Measurements from ENCODE around the gene GMPS. TPM values are rescaled to one million over a fixed set of nuclear protein-coding genes. Genes with fewer than 3 reads are reported as not detected.
A peak's percentile ranks its signal among the peaks of the same experiment; 100 is the strongest.
"Not testable (repeated sequence)": the region's sequence is repeated elsewhere in the genome, so short reads cannot be mapped to it uniquely, and the experiment has no call there.

The GMPS gene
- total and polyA plus RNA-seq, 2 of the 4 experiments (the other 2 are of a cell fraction), result 33.9 to 52.5 TPM

DNA sequence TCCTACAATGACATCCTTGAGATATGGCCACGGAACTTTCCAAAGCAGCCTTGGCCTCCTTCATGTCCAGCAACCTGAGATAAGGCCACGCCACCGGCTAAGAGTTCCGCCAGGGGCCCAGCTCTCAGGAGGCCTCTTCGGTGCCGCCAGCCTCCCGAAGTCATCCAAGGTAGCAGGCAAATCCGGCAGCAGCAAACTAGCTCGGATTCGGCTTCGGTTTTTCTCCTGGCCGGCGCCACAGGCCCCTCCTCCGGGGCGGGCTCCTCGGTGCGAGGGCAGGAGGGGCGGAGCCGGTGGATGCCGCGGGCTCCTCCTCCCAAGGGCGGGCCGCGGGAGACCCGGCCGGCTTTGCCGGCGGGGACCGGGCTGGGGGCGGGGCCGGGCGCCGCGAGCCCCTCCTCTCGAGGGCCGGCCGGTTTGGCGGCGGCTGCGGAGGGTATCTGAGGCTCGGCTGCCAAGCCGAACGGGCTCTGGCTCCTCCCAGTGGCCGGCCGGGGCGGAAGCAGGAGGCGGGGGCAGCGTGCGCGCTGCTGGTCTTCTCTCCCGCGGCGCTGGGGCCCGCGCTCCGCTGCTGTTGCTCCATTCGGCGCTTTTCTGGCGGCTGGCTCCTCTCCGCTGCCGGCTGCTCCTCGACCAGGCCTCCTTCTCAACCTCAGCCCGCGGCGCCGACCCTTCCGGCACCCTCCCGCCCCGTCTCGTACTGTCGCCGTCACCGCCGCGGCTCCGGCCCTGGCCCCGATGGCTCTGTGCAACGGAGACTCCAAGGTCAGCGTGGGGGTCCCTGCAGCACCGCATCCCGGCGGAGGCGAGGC lies at the start of gene GMPS (continued):
- TF ChIP-seq ELK1 (IDR thresholded peaks at IDR 0.05; ENCODE audit: borderline replicate concordance, low read depth, low read length) (no peak), SMC3 (IDR thresholded peaks at IDR 0.05; ENCODE audit: low read depth, low read length) (0 out of 2 replicates have a peak, but pooled peaks have one; percentile 18), POLR2A (IDR thresholded peaks at IDR 0.05; ENCODE audit: low read depth, low read length) (peak; percentile 80), RFX5 (IDR thresholded peaks at IDR 0.05; ENCODE audit: low read depth, low read length) (no peak), NFE2L2 (IDR thresholded peaks at IDR 0.05; ENCODE audit: low read depth, low read length) (no peak)

- ATAC-seq (ENCODE audit: low read depth); H3K4me3 ChIP-seq (ENCODE audit: insufficient read depth, low read depth, low read length); H2BK15ac ChIP-seq (ENCODE audit: low read depth, low read length); H3K27ac ChIP-seq (ENCODE audit: insufficient read depth, low read length); H3K9ac ChIP-seq (ENCODE audit: low read depth, low read length); H4K5ac ChIP-seq (ENCODE audit: low read depth, low read length); H3K36me3 ChIP-seq (ENCODE audit: control insufficient read depth, insufficient read depth, low read length); H2AK9ac ChIP-seq (replicated peaks; ENCODE audit: low read depth, low read length, poor library complexity); H3K4me1 ChIP-seq (ENCODE audit: control insufficient read depth, insufficient read depth, low read length); H3K14ac ChIP-seq (replicated peaks; ENCODE audit: low read depth, low read length); BruUV-seq (replicated peaks); H3K79me1 ChIP-seq (ENCODE audit: low read depth in 1 of 2, low read length in 2 of 2); H3K4me2 ChIP-seq (ENCODE audit: low read depth, low read length); H2BK20ac ChIP-seq (ENCODE audit: low read depth, low read length); H3K56ac ChIP-seq (ENCODE audit: extremely low read depth, insufficient read depth, low read length); H2BK5ac ChIP-seq (ENCODE audit: low read depth, low read length, poor library complexity, severe bottlenecking); H3K23ac ChIP-seq (ENCODE audit: low read depth, low read length); DNase-seq; H4K91ac ChIP-seq (ENCODE audit: insufficient read depth, low read depth, low read length); H3K27me3 ChIP-seq (ENCODE audit: control insufficient read depth, insufficient read depth, low read length); H3K4ac ChIP-seq (ENCODE audit: low read depth, low read length); H3K9me3 ChIP-seq (ENCODE audit: control insufficient read depth, insufficient read depth, low read length); H3K18ac ChIP-seq (ENCODE audit: low read depth, low read length); dilution Hi-C loops (cut with HindIII; ENCODE audit: low sequenced_read_pairs, unreplicated experiment); H4K8ac ChIP-seq (ENCODE audit: low read depth in 2 of 2, low read length in 2 of 2); H2AFZ ChIP-seq (replicated peaks; ENCODE audit: low read length, poor library complexity); H4K20me1 ChIP-seq (ENCODE audit: insufficient read depth, low read length); in situ Hi-C loops (cut with MboI; ENCODE audit: low sequenced_read_pairs); H2AK5ac ChIP-seq (ENCODE audit: low read depth, low read length); H2BK120ac ChIP-seq (ENCODE audit: low read depth, low read length); H3K9me1 ChIP-seq (ENCODE audit: insufficient read depth, low read length); intact Hi-C loops (cut with micrococcal nuclease): not testable (repeated sequence)
- ChIA-PET CTCF (interaction anchor here (0.9 kb wide), 1 partner anchor 8 kb away, joined by 3 read pairs; no protein-coding TSS in a partner anchor), POLR2A (ENCODE audit: unreplicated experiment) (interaction anchor here (0.6 kb wide), 1 partner anchor 9 kb away, joined by 3 read pairs; no protein-coding TSS in a partner anchor)
- WGBS, 2 experiments (ENCODE audit: extremely low coverage in 2 of 2, insufficient read length in 1 of 2), result 100% methylated on average over 1 of the region's 13 CpGs; no CpG with 5 or more reads in 1 of the 2 experiments
Measured at GRCh38 chr3:155828490-155829098, 41.9 kb upstream of the GMPS start.
